Activated CD8-positive, alpha-beta T cell treated with anti-CD3 and anti-CD28 coated beads for 36 hours (primary cell): ENCODE data around the gene B9D1. TPM values are rescaled to one million over a fixed set of nuclear protein-coding genes. Genes with fewer than 3 reads are reported as not detected.

ENCODE experiments used
- ATAC-seq: fragments of 200-7000 bp; cut with Tn5 transposase; one replicate; pipeline ENCODE4 v1.10.0; 2021; ENCODE audit warnings: mild to moderate bottlenecking, moderate library complexity
- CTCF ChIA-PET: fragments of 350-600 bp; sonication (Branson Sonifier 250); formaldehyde crosslinking; loops from one replicate; lab custom pipeline; 2021; ENCODE audit warnings: antibody characterized with exemption; lab: Charles Lee
- POLR2A ChIA-PET: fragments of 350-600 bp; sonication (Branson Sonifier 250); formaldehyde crosslinking; loops from one replicate; lab custom pipeline; 2021; ENCODE audit warnings: antibody characterized with exemption; lab: Charles Lee
- DNase-seq: peaks from one replicate; pipeline ENCODE4 v3.0.0-alpha.2; 2020
- H3K27ac Mint-ChIP-seq: one replicate; pipeline ENCODE4 v1.8.0; 2021; ENCODE audit warnings: mild to moderate bottlenecking, mixed read lengths
- H3K27me3 Mint-ChIP-seq: one replicate; pipeline ENCODE4 v1.8.0; 2021; ENCODE audit warnings: mixed read lengths
- H3K36me3 Mint-ChIP-seq: one replicate; pipeline ENCODE4 v1.8.0; 2021; ENCODE audit warnings: low read depth, mixed read lengths
- H3K4me1 Mint-ChIP-seq: one replicate; pipeline ENCODE4 v1.8.0; 2021; ENCODE audit warnings: low read depth, mixed read lengths
- H3K4me3 Mint-ChIP-seq: one replicate; pipeline ENCODE4 v1.8.0; 2021; ENCODE audit warnings: mild to moderate bottlenecking, moderate library complexity, mixed read lengths
- H3K9me3 Mint-ChIP-seq: one replicate; pipeline ENCODE4 v1.8.0; 2021; ENCODE audit warnings: mixed read lengths
- CTCF ChIP-seq: fragments of 200-600 bp; IDR thresholded peaks from one replicate; pipeline ENCODE4 v1.8.0; 2022; ENCODE audit warnings: antibody characterized with exemption, mild to moderate bottlenecking
- intact Hi-C: fragments of 100-400 bp; cut with micrococcal nuclease; formaldehyde crosslinking; loops from one replicate; pipeline ENCODE4 v1.10.0; 2022
- total RNA-seq, 2 experiments: library from RNA; stranded (reverse); gene quantifications; one replicate each; pipeline ENCODE4 v1.2.3, GENCODE V29; 2021

B9D1 gene
- total RNA-seq, 2 experiments from 2014 or later: 7.2 to 9.4 TPM

- TF ChIP-seq CTCF: no peak
- DNase-seq (no peak), ATAC-seq (no peak)
- H3K27ac Mint-ChIP-seq: no peak overlapping the region
- CTCF ChIA-PET: no interaction called here
- no peaks in the 10 kb centered on the region for H3K9me3 Mint-ChIP-seq
- H3K4me1 Mint-ChIP-seq: peaks cover 22% of the 10 kb centered on the region
- peaks cover 26% of the 10 kb centered on the region for H3K27me3 Mint-ChIP-seq
- intact Hi-C loops: no loop called here
- H3K36me3 Mint-ChIP-seq: no peaks in the 10 kb centered on the region
- POLR2A ChIA-PET: no interaction called here
- H3K4me3 Mint-ChIP-seq: no peak overlapping the region
Measured at GRCh38 chr17:19303367-19303776, 59.2 kb downstream of the B9D1 start.

GRCh38 chr17:19302791-19303331 lies 59.7 kb downstream of the B9D1 start:
- DNase-seq: no peak
- Mint-ChIP-seq H3K27ac (no peak overlapping the region), H3K4me1 (peaks cover 22% of the 10 kb centered on the region), H3K9me3 (no peaks in the 10 kb centered on the region), H3K36me3 (no peaks in the 10 kb centered on the region), H3K27me3 (peaks cover 23% of the 10 kb centered on the region), H3K4me3 (no peak overlapping the region)
- no peak for TF ChIP-seq CTCF
- no peak for ATAC-seq
- ChIA-PET POLR2A (no interaction called here), CTCF (interaction anchor here (1.0 kb wide), 1 partner anchor 60 kb away, joined by 3 read pairs; the partner anchor contains the start of gene B9D1)
- intact Hi-C loops: no loop called here

- ChIA-PET CTCF (interaction anchor here (1.0 to 1.9 kb wide), 2 partner anchors 37 to 61 kb away, joined by 3 to 5 read pairs; partner anchors contain the start of gene B9D1), POLR2A (no interaction called here)
- H3K27me3 Mint-ChIP-seq: peaks cover 19% of the 10 kb centered on the region
- H3K4me1 Mint-ChIP-seq: peaks cover 20% of the 10 kb centered on the region
- intact Hi-C loops: no loop called here
- no peak for DNase-seq
- TF ChIP-seq CTCF: no peak
- no peaks in the 10 kb centered on the region for H3K9me3 Mint-ChIP-seq
- no peak overlapping the region for H3K4me3 Mint-ChIP-seq
- H3K36me3 Mint-ChIP-seq: no peaks in the 10 kb centered on the region
- no peak for ATAC-seq
- no peak overlapping the region for H3K27ac Mint-ChIP-seq
Measured at GRCh38 chr17:19301973-19302372, 60.5 kb downstream of the B9D1 start.

GRCh38 chr17:19301274-19301951 lies 61.1 kb downstream of the B9D1 start:
- no peak for TF ChIP-seq CTCF
- peaks cover 14% of the 10 kb centered on the region for H3K4me1 Mint-ChIP-seq
- no peak for DNase-seq
- H3K27me3 Mint-ChIP-seq: peaks cover 19% of the 10 kb centered on the region
- H3K9me3 Mint-ChIP-seq: no peaks in the 10 kb centered on the region
- no peak overlapping the region for H3K4me3 Mint-ChIP-seq
- ATAC-seq: no peak
- intact Hi-C loops: no loop called here
- CTCF ChIA-PET: interaction anchor here (0.7 to 1.9 kb wide), 4 partner anchors 10 to 62 kb away, joined by 3 to 5 read pairs (median 4); partner anchors contain the start of gene B9D1
- H3K36me3 Mint-ChIP-seq: no peaks in the 10 kb centered on the region
- POLR2A ChIA-PET: no interaction called here
- H3K27ac Mint-ChIP-seq: no peak overlapping the region

GRCh38 chr17:19299866-19300265 lies 62.7 kb downstream of the B9D1 start:
- Mint-ChIP-seq H3K9me3 (no peaks in the 10 kb centered on the region), H3K27me3 (peaks cover 9% of the 10 kb centered on the region), H3K27ac (no peak overlapping the region), H3K4me3 (no peak overlapping the region), H3K4me1 (no peaks in the 10 kb centered on the region), H3K36me3 (no peaks in the 10 kb centered on the region)
- intact Hi-C loops: no loop called here
- ATAC-seq (no peak), DNase-seq (no peak)
- CTCF ChIA-PET: interaction anchor here (1.4 to 1.8 kb wide), 2 partner anchors 13 to 16 kb away, joined by 3 to 4 read pairs; no protein-coding TSS in a partner anchor
- TF ChIP-seq CTCF: no peak
- POLR2A ChIA-PET: no interaction called here
